IgD-negative memory B cell (primary cell): ENCODE data around the gene PLA2G15. TPM values are rescaled to one million over a fixed set of nuclear protein-coding genes. Genes with fewer than 3 reads are reported as not detected.

Experiments used
- H3K27ac Mint-ChIP-seq, 3 donors: one replicate each; pipeline ENCODE4 v1.8.0; 2020 to 2022; ENCODE audit warnings: mild to moderate bottlenecking in 3 of 3, mixed read lengths in 3 of 3, moderate library complexity in 1 of 3
- H3K27me3 Mint-ChIP-seq: one replicate; pipeline ENCODE4 v1.8.0; 2021; ENCODE audit warnings: mixed read lengths
- H3K36me3 Mint-ChIP-seq: one replicate; pipeline ENCODE4 v1.8.0; 2020; ENCODE audit warnings: mild to moderate bottlenecking, mixed read lengths
- H3K4me1 Mint-ChIP-seq, 3 donors: one replicate each; pipeline ENCODE4 v1.8.0; 2020 to 2022; ENCODE audit warnings: mixed read lengths in 3 of 3, mild to moderate bottlenecking in 1 of 3
- H3K4me3 Mint-ChIP-seq, 4 donors: one replicate each; pipeline ENCODE4 v1.8.0; 2020 to 2022; ENCODE audit warnings: mild to moderate bottlenecking in 4 of 4, mixed read lengths in 4 of 4, moderate library complexity in 3 of 4
- H3K9me3 Mint-ChIP-seq, 3 donors: one replicate each; pipeline ENCODE4 v1.8.0; 2020 to 2021; ENCODE audit warnings: mixed read lengths in 3 of 3, mild to moderate bottlenecking in 1 of 3
- polyA plus RNA-seq: library from polyadenylated mRNA; unstranded; fragments of 300-500 nt; fragmentation: Illumina TruSeq; gene quantifications from one replicate; pipeline ENCODE4 v1.2.3, GENCODE V29; 2021

The PLA2G15 gene
- polyA plus RNA-seq, 1 donor from 2014 or later, result 8.2 TPM

- Mint-ChIP-seq H3K4me3 (no peak overlapping the region), H3K36me3 (peaks cover 4% of the 10 kb centered on the region), H3K27ac (peak overlapping the region in 1 of 3 donors; percentile 78), H3K4me1 (peaks cover 0 to 2% (median 1%) of the 10 kb centered on the region in 3 donors), H3K27me3 (no peaks in the 10 kb centered on the region), H3K9me3 (no peaks in the 10 kb centered on the region)
These were observed 54.6 kb downstream of the PLA2G15 start for GRCh38 chr16:68299571-68300453.

GRCh38 chr16:68300734-68301459 lies 55.7 kb downstream of the PLA2G15 start:
- Mint-ChIP-seq H3K27ac (peak overlapping the region in 2 of 3 donors; percentile 32 to 63), H3K27me3 (no peaks in the 10 kb centered on the region), H3K4me1 (peaks cover 0 to 5% (median 5%) of the 10 kb centered on the region in 3 donors), H3K4me3 (no peak overlapping the region), H3K36me3 (peaks cover 4% of the 10 kb centered on the region), H3K9me3 (no peaks in the 10 kb centered on the region)

- Mint-ChIP-seq H3K27ac (no peak overlapping the region), H3K36me3 (peaks cover 4% of the 10 kb centered on the region), H3K4me1 (peaks cover 18 to 20% (median 19%) of the 10 kb centered on the region in 3 donors), H3K9me3 (no peaks in the 10 kb centered on the region), H3K4me3 (peak overlapping the region in 1 of 4 donors; percentile 17), H3K27me3 (no peaks in the 10 kb centered on the region)
These were observed 61.5 kb downstream of the PLA2G15 start for GRCh38 chr16:68306633-68307032.

GRCh38 chr16:68309799-68310198 lies 64.6 kb downstream of the PLA2G15 start:
- Mint-ChIP-seq H3K27ac (peak overlapping the region in 2 of 3 donors; percentile 57 to 95), H3K4me3 (peak overlapping the region; percentile 94 to 99 (median 98)), H3K36me3 (no peaks in the 10 kb centered on the region), H3K9me3 (no peaks in the 10 kb centered on the region), H3K27me3 (no peaks in the 10 kb centered on the region), H3K4me1 (peaks cover 26 to 33% (median 31%) of the 10 kb centered on the region in 3 donors)

- Mint-ChIP-seq H3K36me3 (no peaks in the 10 kb centered on the region), H3K27ac (peak overlapping the region; percentile 57 to 99 (median 95)), H3K4me1 (peaks cover 26 to 31% (median 30%) of the 10 kb centered on the region in 3 donors), H3K4me3 (peak overlapping the region; percentile 94 to 99 (median 98)), H3K9me3 (no peaks in the 10 kb centered on the region), H3K27me3 (no peaks in the 10 kb centered on the region)
These were observed 65.2 kb downstream of the PLA2G15 start for GRCh38 chr16:68310437-68310773.

Other genes with a start within 250 kb of the PLA2G15 start
- 45.3 TPM for gene DPEP2, start 245.9 kb upstream of the PLA2G15 start, polyA plus RNA-seq
- not detected for gene DPEP2NB, start 229.5 kb upstream of the PLA2G15 start, polyA plus RNA-seq
- gene DDX28, start 222.1 kb upstream of the PLA2G15 start, polyA plus RNA-seq, result 35.8 TPM
- 68.3 TPM for gene DUS2, start 222.1 kb upstream of the PLA2G15 start, polyA plus RNA-seq
- 47.2 TPM for gene NFATC3, start 160.0 kb upstream of the PLA2G15 start, polyA plus RNA-seq
- 0.48 TPM for gene ESRP2, start 9.2 kb upstream of the PLA2G15 start, polyA plus RNA-seq
- gene SLC7A6, start 19.2 kb downstream of the PLA2G15 start, polyA plus RNA-seq, result 13.8 TPM
- gene SLC7A6OS, start 65.6 kb downstream of the PLA2G15 start, polyA plus RNA-seq, result 28.2 TPM
- 22.8 TPM for gene PRMT7, start 65.6 kb downstream of the PLA2G15 start, polyA plus RNA-seq
- 9.7 TPM for gene SMPD3, start 203.1 kb downstream of the PLA2G15 start, polyA plus RNA-seq